CD4-positive, alpha-beta T cell treated with Interleukin-21 for 1 hour (primary cell): ENCODE results near the gene OGFRL1.

ENCODE experiments used
- DNase-seq: peaks from one replicate; pipeline ENCODE4 v3.0.0-alpha.2; 2020

Gene OGFRL1

DNA sequence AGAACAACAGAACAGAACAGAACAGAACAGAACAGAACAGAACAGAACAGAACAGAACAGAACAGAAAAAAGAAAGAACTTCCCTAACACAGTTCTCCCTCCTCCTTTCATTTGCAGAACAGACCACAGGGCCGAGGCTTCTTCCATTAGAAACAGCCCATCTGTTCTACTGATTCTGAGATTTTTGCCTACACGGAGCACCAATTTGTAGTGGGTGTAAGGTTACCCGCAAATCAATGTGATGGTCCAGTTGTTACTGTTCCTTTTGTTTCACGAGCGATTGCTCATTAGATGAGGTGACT is 734 bp upstream of the OGFRL1 start:
- DNase-seq: no peak

DNA sequence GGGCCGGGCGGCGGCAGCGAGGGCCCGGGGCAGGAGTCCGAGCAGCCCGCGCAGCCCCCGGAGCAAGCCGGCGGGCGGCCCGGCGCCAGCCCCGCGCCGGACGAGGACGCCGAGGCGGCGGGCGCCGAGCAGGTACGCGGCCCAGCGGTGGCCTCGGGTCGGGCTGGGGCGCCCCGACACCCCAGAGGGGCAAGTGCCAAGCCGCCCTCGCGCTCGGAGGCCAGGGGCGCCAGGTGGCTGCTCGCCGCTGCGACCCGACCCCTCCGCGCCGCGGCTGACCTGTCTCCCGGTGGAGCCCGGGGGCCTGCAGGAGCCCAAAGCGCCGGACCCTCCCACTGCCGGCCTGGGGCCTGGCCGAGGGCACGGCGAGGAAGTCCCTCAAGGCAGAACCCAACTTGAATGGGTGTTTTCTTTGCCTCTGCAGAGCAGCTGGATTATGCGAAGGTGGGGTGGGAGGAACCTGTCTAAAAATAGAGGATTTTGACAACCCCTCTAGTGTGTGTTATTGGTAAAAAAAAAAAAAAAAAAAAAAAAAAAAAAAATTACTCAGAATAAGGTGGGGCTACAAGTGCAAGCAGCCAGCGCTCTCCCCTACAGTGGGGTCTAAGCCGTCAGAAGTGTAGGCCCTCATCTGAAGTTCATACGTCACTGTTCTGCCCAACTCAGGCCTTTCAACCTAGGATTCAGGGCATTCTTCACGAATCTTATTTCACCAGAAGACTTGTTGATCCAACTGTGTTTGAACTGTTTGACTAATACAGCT is 609 bp downstream of the OGFRL1 start:
- DNase-seq: peak; percentile 20

DNA sequence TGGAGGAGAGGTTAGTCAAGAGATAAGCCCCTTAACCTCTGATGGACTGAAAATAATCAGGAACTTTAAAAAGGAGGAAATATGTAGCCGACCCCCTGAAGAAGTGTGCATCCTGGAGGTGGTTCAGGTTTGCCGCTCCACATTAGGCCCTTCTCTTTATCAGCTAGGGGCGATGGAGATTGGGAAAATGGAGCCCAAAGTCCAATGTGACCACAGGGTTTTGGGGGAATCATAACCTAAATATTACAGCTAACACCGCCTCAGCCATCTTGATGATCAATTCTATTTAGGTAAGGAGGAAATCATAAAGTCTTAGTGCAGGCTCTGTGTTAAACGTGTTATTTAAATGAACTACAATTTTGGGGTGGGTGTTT is 1.2 kb downstream of the OGFRL1 start:
- DNase-seq: no peak

DNA sequence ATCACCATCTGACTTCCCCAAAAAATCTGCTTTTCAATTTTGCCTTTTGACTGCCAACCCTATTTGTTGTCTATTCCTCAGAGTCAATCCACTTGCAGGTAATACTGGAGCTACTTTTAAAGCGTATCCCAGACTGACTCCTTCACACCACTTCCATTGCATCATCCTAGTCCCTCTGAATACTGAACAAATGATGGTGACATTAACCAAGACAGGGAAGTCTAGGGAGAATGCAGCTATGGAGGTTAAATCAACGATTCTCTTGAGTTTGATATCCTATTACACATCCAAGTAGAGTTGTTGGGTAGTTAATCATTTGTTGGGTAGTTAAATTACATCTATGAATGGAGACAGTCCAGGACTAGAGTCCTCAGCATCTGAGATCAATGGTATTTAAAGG is 2.0 kb downstream of the OGFRL1 start:
- DNase-seq: no peak

DNA sequence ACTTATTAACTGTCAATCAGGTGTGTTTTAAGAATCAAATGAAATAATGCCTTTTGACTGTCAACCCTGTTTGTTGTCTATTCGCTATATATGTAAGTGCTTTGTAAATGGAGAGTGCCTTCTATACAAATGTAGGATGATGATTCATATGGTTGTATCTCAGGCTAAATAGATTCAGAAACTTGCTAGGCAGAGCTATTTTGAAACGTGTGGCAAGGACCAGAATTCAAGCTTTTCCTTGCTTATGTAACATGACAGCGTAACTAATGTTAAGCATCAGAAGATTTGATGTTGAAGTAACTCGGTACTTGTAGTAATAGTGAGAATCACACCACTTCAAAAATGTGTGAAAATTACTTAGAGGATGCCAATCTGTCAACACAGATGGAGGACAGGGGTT is 3.4 kb downstream of the OGFRL1 start:
- no peak for DNase-seq

DNA sequence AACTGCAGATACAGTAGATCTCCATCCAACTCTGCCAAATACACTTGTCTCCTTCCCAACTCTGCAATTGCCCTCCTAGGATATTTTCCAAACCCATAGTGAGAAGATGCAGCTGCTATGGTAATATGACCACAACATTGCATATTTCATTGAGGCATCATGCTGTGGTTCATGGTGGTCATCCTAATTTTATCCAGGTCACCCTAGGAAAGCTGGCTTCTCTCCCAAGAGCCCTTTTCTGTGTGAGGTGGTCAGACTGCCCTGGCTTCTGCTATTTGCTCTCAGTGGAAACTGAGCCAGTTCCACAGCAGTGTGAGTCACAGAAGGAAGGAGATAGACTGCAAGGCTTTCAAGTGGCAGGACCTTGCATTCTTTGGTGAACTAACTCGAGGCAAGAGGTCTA is 5.5 kb downstream of the OGFRL1 start:
- DNase-seq: no peak

DNA sequence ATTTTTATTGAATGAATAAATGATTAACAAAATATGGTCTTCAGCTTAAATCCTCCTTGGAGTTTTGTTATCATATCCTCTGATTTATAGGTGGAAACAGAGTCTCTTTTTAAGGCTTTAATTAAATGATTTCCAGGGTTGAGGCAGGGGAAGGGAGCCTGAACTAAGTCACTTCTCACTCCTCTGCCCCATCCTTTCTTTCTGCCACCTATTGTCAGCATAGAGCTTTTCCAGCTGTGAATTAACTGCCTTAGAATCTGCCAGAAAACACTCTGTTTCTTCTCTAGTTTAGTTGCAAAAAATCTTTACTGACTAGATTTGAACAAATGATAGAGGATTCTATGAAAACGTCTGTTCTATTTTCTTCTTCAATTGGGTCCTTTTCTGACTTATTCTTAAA is 9.8 kb downstream of the OGFRL1 start:
- no peak for DNase-seq

DNA sequence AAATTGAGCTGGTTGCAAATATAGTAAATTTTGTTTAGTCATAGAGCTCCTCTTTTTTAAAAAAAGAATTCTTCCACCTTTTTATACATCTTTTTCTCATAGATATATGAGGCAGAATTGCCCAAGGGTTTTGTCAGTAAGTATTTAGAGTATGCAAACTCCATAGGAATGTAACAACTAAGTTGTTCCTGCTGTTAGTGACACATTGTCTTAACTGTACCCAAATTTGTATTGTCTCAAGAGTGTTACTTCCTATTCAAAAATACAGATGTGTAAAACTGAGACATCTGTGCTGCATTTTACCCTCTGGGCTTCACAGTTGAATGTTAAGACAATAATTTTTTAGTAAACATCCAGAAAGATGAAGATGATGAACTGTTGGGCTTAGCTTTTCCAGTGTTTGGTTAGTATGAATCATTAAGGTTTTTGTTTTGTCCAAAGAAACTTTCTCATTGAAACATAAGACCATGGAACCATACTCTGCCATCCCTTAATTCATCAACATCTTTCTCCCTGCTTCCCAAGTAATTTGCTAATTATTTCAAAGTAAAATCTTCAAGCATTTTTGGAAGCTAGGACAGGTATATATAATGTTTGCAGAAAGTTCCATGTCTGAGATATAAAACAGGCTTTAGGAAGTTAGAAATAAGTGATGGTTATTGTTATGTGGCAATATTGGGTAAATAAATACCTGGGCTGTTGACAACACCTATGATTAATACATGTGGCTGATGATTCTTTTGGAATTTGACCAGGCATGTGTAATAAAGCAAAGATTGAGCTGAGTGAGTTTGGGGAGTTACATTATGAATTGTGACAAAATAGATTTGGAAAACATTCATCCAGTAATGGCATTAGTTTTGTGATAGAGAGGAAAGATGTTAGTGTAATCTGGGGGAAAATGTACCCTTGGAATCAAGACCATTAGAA is 11.2 kb downstream of the OGFRL1 start:
- no peak for DNase-seq

DNA sequence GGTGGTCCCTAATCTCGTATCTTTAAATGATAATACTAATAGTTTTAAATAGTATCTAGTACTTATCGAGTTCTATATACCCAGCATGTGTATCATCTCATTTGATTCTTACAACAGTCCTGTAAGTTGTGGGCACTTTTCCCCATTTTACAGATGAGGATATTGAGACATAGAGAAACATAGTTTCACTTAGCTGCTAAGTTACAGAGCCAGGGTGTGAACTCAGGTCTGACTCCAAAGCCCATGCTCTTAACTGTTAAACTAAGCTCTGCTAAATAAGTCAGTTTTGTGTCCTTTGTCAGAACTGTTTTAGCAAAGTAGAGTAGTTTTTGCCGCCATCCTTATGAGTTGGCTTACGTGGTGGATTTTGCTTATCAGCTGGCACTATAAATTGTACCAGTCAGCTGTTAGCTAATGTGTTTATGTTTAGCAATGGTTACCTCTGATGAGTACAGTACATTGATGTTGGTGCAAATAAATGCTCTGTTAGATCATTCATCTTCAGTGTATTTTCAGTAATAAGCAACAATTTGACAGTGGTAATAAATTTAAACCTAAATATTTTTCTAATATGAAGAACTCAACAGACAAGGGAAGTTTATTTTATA is 12.1 kb downstream of the OGFRL1 start:
- no peak for DNase-seq

DNA sequence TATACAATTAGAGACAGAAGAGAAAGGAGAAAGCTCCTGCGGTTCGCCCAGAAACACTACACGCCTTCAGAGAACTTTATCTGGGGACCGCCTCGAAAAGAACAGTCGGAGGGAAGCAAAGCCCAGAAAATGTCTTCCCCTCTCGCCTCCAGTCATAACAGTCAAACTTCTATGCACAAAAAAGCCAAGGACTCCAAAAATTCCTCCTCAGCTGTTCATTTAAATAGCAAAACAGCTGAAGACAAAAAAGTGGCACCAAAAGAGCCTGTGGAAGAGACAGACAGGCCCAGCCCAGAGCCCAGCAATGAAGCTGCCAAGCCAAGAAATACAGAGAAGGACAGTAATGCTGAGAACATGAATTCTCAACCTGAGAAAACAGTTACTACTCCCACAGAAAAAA is 12.9 kb downstream of the OGFRL1 start:
- no peak for DNase-seq

DNA sequence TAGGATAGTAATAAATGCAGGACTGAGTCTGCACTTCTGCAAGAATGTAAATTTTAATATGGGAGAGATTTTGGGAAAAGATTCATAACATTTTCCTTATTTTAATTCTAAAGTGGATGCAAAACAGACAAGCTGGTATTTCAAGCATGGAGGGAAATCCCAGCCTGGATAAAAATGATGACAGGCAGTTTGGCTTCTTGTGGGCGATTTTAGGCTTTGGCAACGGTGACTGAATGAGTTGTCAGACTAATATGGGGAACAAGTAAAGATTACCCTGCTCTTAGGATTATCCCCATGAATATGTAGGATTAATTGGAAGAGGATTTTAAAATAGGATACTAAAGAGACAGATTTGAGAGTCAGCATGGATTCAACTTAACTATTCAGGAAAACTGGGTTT is 21.0 kb downstream of the OGFRL1 start:
- no peak for DNase-seq

DNA sequence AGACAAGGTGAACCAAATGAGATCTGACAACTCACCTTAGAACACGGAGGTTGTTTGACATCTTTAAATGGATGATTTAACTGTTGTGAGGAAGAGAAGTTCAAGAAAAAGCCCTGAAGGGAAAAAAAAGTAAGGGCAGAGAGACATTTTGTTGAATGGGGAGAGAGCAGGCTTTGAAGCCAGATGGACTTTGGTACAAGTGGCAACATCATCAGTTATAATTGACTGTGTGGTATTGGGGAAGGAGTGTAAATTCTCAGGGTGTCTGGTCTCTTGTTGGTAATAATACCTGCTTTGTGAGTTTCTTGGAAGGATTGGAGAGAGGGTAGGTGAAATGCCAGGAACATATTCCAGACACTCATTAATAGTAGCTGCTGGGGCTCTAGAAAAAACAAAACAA is 21.6 kb downstream of the OGFRL1 start:
- DNase-seq: no peak

DNA sequence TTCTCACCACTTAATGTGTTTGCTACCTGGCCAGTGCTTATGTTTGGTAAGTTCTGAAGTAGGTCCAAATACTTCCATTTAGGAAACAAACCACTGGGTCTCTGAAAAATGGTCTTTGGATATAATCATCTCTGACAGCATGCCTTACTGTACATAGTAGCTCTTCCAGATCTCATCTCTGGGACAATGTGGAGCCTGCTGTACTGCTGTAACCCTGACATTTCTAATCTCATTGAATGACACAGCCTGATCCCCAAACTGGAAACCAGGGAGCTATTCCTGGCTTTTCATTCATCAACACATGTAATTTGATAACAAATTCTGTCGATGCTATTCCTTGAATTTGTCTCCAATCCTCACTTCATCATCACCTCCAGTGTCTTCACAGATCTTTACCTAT is 23.5 kb downstream of the OGFRL1 start:
- no peak for DNase-seq

DNA sequence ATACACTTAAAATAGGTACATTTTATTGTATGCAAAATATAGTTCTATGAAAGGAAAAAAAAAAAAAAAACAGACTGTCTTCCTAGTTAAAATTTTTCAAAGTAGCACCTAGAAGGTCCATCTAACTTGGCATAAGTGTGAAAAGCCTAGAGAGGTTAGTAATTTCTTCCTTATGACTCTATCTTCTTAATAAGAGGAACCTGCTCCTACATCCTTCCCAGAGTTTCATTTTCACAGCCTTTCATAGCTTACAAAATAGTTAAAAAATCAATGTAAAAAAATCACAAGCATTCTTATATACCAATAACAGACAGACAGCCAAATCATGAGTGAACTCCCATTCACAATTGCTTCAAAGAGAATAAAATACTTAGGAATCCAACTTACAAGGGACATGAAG is 28.8 kb downstream of the OGFRL1 start:
- no peak for DNase-seq

DNA sequence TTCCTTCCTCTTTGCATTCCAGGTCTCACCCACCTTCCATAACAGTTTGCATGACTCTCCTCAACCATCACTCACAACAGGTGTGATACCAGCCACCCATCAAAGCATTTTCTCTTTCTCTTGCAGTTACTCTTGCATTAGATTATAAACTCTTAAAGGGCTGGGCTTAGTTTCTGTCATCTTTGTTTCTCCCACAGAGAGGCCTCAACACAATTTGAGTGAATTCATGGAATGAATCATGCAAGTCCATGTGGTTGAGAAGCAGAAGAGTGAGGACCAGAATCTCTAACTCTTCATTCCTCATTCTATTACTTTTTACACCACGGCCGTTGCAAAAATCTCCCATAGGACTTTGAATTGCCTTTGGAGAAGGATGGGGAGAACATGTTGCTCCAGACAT is 31.4 kb downstream of the OGFRL1 start:
- no peak for DNase-seq

DNA sequence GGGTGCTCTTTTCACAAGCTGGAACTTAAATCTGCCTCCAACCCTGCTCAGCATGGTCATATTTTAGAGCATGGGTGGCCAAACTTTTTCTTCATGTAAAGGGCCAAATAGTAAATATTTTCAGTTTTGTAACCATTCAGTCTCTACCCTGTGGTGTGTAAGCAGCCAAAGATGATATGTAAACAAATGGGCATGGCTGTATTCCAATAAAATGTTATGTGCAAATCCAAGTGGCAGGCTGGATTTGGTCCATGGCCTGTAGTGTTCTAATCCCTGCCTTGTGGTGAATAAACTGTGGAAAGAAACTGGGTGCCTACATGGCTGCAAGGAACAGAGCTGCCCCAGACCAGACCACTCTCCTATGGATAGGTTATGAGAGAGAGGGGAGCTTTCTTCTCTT is 32.7 kb downstream of the OGFRL1 start:
- DNase-seq: no peak

DNA sequence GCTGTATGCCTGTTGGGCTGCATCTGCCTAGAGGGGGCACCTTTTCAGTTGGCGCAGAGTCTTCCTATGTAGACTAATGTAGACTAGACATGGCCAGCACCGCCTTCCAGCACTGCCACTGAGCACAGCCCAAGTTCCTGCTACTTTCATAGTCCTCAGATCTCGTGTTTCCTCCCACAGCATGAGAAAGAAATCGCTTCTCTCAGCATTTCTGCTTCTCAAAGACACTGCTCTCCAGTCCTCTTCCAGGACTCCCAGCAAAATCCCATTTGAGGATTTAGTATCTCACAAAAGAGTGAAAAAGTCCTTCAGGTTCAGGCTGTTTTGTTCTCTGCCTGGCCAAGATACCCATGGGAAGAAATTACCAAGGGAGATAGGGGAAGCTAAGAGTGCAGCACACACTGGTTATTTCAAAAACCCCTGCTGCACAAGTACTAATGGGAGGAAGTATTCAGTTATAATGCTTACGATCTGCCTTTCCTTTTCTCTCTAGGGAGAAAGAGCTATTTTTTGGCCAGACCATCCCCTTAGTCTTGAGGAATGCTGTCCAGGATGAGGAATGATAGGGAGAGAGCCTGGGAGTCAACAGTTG is 35.7 kb downstream of the OGFRL1 start:
- DNase-seq: no peak

DNA sequence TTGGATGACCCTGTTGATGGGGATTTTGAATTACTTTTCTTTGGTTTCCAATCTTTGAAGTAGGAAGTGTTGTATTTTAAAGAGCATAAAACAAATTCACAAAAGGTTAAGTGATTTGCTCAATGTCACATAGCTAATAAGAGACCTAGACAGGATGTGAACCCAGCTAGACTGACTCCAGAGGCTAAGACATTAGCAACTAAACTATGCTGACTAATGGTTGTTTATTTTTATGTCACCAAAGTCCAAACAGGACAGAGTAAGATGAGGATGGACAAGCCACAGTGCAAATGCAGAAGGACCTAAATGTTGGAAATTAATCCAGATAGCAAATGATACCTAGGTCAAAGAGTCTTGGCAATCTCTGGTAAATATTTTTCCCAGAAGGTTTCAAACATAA is 38.0 kb downstream of the OGFRL1 start:
- no peak for DNase-seq

DNA sequence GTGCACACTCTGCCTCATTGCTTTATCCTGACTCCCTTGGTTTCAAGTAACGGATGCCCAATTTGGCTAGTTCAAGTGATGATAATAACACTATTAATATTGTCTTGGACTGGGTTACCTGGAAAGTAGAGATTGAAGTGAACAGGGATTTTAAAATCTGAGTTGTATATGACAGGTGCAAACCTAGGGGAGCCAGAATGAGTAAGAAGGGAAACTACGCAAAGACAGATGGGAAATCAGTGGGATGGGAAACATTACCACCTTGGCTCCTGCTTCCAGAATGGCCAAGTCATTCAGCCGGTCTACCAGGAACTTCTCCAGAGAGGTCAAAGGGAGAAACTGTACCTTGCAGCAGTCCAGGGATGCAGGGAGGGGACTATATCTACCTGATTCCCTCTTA is 41.9 kb downstream of the OGFRL1 start:
- no peak for DNase-seq

DNA sequence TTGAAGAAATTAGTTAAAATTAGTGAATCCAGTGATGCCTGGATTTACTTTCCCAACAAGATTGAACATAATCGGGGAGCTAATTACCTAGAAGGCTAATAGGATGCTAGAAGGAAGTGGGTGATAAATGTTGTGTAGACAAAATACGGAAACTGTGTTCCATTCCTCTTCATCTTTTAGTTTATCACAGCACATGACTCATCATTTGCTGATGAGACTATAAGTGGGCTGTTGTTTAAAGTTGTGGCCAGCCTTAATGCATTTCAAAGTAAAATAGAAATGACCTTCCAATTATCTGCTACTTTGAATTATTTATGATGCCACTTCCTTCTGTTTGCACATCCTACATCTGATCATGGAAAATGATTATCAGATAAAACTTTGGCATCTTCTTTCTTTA is 43.4 kb downstream of the OGFRL1 start:
- DNase-seq: no peak

DNA sequence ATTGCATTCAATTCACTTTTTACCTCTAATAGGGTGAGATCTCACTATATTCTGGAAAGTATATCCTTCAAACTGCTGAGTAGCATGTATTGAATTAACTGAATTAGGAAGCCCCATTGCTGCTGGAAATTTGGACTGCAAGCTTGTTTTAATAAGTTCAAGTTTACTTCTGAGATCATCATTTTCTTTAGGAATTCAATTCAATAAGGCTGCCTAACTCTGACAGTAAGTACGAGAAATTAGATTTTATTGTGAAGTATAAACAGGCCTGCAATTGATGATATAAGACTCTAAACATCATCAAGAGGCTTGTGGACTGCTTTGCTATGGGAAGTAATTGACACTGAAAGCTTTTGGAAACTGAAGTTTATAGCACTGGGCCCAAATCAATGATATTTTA is 44.4 kb downstream of the OGFRL1 start:
- no peak for DNase-seq

DNA sequence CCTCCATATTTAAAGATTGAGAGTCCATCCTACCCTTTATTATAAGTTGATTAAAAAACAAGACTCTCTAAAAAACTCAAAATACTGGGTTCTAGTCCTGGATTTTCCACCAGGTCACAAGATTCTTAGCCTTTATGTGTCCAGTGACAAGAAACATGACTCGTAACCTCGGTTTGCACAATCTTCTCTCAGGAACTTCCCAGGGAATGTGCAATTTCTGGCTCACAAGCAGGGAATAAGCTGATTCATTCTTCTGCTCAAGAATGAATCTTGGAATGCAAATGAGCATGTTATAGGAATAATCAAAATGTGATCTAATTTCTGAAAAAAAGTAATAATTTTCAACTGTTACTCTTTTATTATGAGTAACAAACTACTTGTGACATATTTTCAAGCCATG is 45.1 kb downstream of the OGFRL1 start:
- no peak for DNase-seq

DNA sequence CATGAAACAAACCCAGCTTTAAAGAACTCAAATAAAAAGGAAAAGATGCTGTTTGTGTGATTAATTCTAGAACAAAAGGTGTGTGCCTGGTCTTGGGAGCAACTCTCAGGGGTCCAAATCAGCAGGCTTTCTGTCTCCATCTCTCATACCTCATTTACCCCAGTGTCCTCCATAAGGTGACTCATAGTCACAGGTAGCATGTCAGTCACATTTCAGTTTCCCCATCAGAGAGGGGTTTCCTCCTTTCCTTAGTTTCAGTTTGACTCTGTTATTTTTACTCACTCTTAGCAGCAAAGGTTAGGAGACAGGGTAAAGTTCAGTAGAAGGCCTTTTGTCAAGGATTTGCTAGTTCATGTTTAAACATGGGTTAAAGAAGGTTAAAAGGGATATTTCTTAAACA is 46.2 kb downstream of the OGFRL1 start:
- no peak for DNase-seq

DNA sequence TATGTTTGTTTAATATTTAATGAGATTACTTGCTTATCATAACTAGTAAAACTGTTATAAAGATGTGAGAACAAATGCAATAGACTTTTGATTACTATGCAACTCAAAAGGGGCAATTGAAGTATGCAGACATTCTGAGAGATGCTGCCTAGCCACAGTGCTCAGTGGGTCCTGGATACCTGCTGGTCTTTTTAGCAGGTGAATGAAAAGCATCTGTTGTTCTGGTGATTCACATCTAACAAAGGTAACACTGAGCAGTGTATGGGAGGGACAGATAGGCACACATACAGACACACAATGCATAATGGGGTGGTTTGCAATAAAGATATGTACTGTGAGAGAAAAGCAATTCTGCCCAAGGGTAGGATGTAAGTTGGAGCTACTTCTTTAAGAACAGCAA is 46.9 kb downstream of the OGFRL1 start:
- DNase-seq: no peak
